SK-N-SH (cell line): ENCODE data around the gene TRAPPC12. TPM values are rescaled to one million over a fixed set of nuclear protein-coding genes. Genes with fewer than 3 reads are reported as not detected.

ENCODE experiments used
- CTCF ChIA-PET: fragments of 300-600, 350-600 bp; formaldehyde crosslinking; extraction: SDS; loops from one replicate; lab custom pipeline; 2021; lab: Yijun Ruan, JAX
- POLR2A ChIA-PET: fragments of 350-600 bp; sonication (Branson Sonifier 250); formaldehyde crosslinking; extraction: SDS; loops from one replicate; lab custom pipeline; 2020; ENCODE audit warnings: antibody characterized with exemption, inconsistent platforms; lab: Yijun Ruan, JAX
- DNase-seq: peaks from one replicate; pipeline ENCODE4 v3.0.0; 2012
- H2AFZ ChIP-seq: fragments of 200-600 bp; sonication (generic); 2 replicates; pipeline ENCODE4 v1.8.1; 2016; ENCODE audit warnings: antibody characterized with exemption, mild to moderate bottlenecking, low read depth
- H3F3A ChIP-seq: fragments of 200-600 bp; sonication (generic); replicated peaks from 2 replicates; pipeline ENCODE3; 2016; ENCODE audit warnings: antibody characterized with exemption, mild to moderate bottlenecking; ENCODE audit not compliant: insufficient read depth
- H3K27ac ChIP-seq, 2 experiments: fragments of 200-500 bp in 1 of 2; fragments of 200-600 bp in 1 of 2; sonication (Bioruptor generic) in 1 of 2; sonication (generic), shearing (Covaris generic) in 1 of 2; 2 replicates each; pipeline versions ENCODE4 v1.5.1 to v1.6.1; 2014 to 2016; ENCODE audit warnings: low read depth in 2 of 2, inconsistent platforms in 1 of 2, low read length in 1 of 2, mild to moderate bottlenecking in 1 of 2, mixed read lengths in 1 of 2
- H3K27me3 ChIP-seq: fragments of 200-600 bp; sonication (generic), shearing (Covaris generic); 2 replicates; pipeline ENCODE4 v1.6.1; 2016; ENCODE audit warnings: mixed run types; ENCODE audit not compliant: insufficient read depth
- H3K36me3 ChIP-seq, 2 experiments: fragments of 200-500 bp in 1 of 2; fragments of 200-600 bp in 1 of 2; sonication (Bioruptor generic) in 1 of 2; sonication (generic) in 1 of 2; replicated peaks in 1 of 2; 2 replicates each; pipeline versions ENCODE3 to v1.5.1; 2014 to 2016; ENCODE audit warnings: low read length in 1 of 2, mild to moderate bottlenecking in 1 of 2; ENCODE audit not compliant: insufficient read depth in 2 of 2, control insufficient read depth in 1 of 2
- H3K4me1 ChIP-seq, 2 experiments: fragments of 200-500 bp in 1 of 2; fragments of 200-600 bp in 1 of 2; sonication (Bioruptor generic) in 1 of 2; sonication (generic), shearing (Covaris generic) in 1 of 2; 2 replicates each; pipeline versions ENCODE4 v1.5.1 to v1.6.1; 2014 to 2016; ENCODE audit warnings: low read depth in 1 of 2, low read length in 1 of 2, mixed run types in 1 of 2; ENCODE audit not compliant: insufficient read depth in 2 of 2, control insufficient read depth in 1 of 2
- H3K4me2 ChIP-seq: fragments of 200-600 bp; sonication (generic), shearing (Covaris generic); 2 replicates; pipeline ENCODE4 v1.6.1; 2017; ENCODE audit warnings: mixed run types
- H3K4me3 ChIP-seq, 2 experiments: fragments of 200-500 bp in 1 of 2; fragments of 200-600 bp in 1 of 2; sonication (Bioruptor generic) in 1 of 2; sonication (generic), shearing (Covaris generic) in 1 of 2; 2 replicates each; pipeline versions ENCODE4 v1.5.1 to v1.8.1; 2014 to 2016; ENCODE audit warnings: low read depth in 2 of 2, inconsistent platforms in 1 of 2, low read length in 1 of 2, mild to moderate bottlenecking in 1 of 2, mixed read lengths in 1 of 2, moderate library complexity in 1 of 2
- H3K79me2 ChIP-seq: fragments of 200-600 bp; sonication (generic); 2 replicates; pipeline ENCODE4 v1.8.1; 2017; ENCODE audit warnings: mild to moderate bottlenecking; ENCODE audit not compliant: insufficient read depth
- H3K9ac ChIP-seq: fragments of 200-600 bp; sonication (generic); 2 replicates; pipeline ENCODE4 v1.6.1; 2017; ENCODE audit warnings: mixed run types
- H3K9me2 ChIP-seq: fragments of 200-600 bp; sonication (generic); 2 replicates; pipeline ENCODE4 v1.6.1; 2017; ENCODE audit warnings: mixed run types
- H3K9me3 ChIP-seq: fragments of 200-600 bp; sonication (generic); 2 replicates; pipeline ENCODE4 v1.6.1; 2017; ENCODE audit warnings: mixed run types, mild to moderate bottlenecking, moderate library complexity
- H4K20me1 ChIP-seq: fragments of 200-600 bp; sonication (generic); 2 replicates; pipeline ENCODE4 v1.6.1; 2017; ENCODE audit warnings: mild to moderate bottlenecking, mixed run types; ENCODE audit not compliant: insufficient read depth
- CTCF ChIP-seq: fragments of 200-600 bp; sonication (generic); IDR thresholded peaks from 2 replicates; pipeline ENCODE4 v1.6.1; 2017; ENCODE audit warnings: antibody characterized with exemption, mild to moderate bottlenecking, moderate library complexity
- JUND ChIP-seq: IDR thresholded peaks from 2 replicates; pipeline ENCODE4 v1.4.0; 2012
- MXI1 ChIP-seq: IDR thresholded peaks from 2 replicates; pipeline ENCODE4 v1.6.1; 2012; ENCODE audit warnings: mild to moderate bottlenecking, low read depth, low read length, improper control_type of control experiment
- NFIC ChIP-seq: IDR thresholded peaks from 2 replicates; pipeline ENCODE4 v1.4.0; 2012; ENCODE audit warnings: borderline replicate concordance
- NRF1 ChIP-seq: IDR thresholded peaks from 2 replicates; pipeline ENCODE4 v1.6.1; 2012; ENCODE audit warnings: low read depth, mild to moderate bottlenecking, low read length
- RAD21 ChIP-seq: IDR thresholded peaks from 2 replicates; pipeline ENCODE4 v1.6.1; 2012; ENCODE audit warnings: mild to moderate bottlenecking, low read length
- RFX5 ChIP-seq: IDR thresholded peaks from 2 replicates; pipeline ENCODE4 v1.6.1; 2012; ENCODE audit warnings: mild to moderate bottlenecking, improper control_type of control experiment, low read length
- SMC3 ChIP-seq: IDR thresholded peaks from 2 replicates; pipeline ENCODE4 v1.6.1; 2012; ENCODE audit warnings: low read depth, low read length, improper control_type of control experiment
- TCF12 ChIP-seq: IDR thresholded peaks from 2 replicates; pipeline ENCODE4 v1.4.0; 2012
- WGBS: methylation state at CpG from one replicate; pipeline ENCODE4 v1.1.6; 2017; ENCODE audit warnings: low lambda C conversion rate; 5-methylcytosine and 5-hydroxymethylcytosine counted together
- polyA plus RNA-seq, 3 experiments: library from polyadenylated mRNA; depleted of rRNA; stranded (reverse); fragments of >200 nt; gene quantifications; 2 replicates each; pipeline ENCODE4 v1.2.3, GENCODE V29; 2012
- TF ChIP-seq, protein P1 (sequence below): IDR thresholded peaks from 2 replicates; pipeline ENCODE4 v1.6.1; 2012; ENCODE audit warnings: mild to moderate bottlenecking, low read depth, low read length, moderate library complexity
- TF ChIP-seq, protein P2 (sequence below): IDR thresholded peaks from 2 replicates; pipeline ENCODE4 v1.4.0; 2012; ENCODE audit warnings: low read depth, borderline replicate concordance
- TF ChIP-seq, protein P3 (sequence below): fragments of 150-350 bp; IDR thresholded peaks from 2 replicates; pipeline ENCODE4 v1.6.1; 2016; ENCODE audit warnings: mild to moderate bottlenecking, low read depth, low read length

Gene TRAPPC12
- polyA plus RNA-seq, 1 of the 3 experiments (the other 2 are of a cell fraction) = 83.3 TPM

DNA sequence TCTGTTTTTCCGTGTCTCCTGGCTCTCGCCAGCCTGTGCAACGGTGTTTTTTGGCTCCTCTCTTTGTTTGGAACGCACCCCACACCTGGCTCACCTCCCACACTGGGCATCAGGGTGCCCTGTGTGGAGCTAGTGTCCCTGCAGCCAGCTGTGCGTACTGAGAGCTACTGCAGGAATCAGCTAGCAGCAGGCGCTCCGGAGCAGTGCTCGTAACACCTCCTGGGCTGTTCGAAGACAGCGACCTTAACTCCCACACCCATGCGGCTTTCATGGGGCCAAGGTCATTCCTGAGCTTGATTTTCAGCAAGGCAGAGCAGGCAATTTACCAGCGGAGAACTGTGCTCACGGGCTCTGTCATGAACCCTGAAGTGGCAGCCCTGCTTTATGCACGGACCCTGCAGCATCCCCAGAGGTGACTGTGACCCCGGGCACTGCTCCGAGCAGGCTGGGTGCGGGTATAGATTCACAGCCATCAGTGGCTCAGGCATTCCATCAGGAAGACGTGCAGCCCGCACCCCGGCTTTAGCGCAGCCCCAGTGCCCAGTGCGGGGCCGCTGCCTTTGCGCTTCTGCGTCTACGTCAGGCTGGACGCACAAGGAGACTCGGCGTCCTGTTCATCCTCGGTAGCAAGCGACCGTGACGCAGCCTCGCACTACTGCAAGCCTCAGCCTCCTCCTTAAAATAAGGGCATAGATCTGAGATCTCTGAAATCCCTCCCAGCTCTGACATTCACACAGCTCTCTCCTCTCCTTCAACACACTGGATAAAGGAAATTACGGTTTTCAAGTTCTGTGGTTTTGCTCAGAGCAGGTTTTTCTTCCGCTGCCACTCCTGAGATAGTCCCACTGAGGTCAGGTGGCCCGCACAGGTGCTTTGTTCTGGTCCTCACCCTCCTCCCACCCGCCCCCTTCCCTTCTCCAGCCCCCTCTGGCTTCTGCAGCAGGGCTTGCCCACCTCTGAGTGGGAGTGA is 81.6 kb downstream of the TRAPPC12 start (continued):
- TF ChIP-seq, protein P1, sequence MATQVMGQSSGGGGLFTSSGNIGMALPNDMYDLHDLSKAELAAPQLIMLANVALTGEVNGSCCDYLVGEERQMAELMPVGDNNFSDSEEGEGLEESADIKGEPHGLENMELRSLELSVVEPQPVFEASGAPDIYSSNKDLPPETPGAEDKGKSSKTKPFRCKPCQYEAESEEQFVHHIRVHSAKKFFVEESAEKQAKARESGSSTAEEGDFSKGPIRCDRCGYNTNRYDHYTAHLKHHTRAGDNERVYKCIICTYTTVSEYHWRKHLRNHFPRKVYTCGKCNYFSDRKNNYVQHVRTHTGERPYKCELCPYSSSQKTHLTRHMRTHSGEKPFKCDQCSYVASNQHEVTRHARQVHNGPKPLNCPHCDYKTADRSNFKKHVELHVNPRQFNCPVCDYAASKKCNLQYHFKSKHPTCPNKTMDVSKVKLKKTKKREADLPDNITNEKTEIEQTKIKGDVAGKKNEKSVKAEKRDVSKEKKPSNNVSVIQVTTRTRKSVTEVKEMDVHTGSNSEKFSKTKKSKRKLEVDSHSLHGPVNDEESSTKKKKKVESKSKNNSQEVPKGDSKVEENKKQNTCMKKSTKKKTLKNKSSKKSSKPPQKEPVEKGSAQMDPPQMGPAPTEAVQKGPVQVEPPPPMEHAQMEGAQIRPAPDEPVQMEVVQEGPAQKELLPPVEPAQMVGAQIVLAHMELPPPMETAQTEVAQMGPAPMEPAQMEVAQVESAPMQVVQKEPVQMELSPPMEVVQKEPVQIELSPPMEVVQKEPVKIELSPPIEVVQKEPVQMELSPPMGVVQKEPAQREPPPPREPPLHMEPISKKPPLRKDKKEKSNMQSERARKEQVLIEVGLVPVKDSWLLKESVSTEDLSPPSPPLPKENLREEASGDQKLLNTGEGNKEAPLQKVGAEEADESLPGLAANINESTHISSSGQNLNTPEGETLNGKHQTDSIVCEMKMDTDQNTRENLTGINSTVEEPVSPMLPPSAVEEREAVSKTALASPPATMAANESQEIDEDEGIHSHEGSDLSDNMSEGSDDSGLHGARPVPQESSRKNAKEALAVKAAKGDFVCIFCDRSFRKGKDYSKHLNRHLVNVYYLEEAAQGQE = no peak
- TF ChIP-seq, protein P2, sequence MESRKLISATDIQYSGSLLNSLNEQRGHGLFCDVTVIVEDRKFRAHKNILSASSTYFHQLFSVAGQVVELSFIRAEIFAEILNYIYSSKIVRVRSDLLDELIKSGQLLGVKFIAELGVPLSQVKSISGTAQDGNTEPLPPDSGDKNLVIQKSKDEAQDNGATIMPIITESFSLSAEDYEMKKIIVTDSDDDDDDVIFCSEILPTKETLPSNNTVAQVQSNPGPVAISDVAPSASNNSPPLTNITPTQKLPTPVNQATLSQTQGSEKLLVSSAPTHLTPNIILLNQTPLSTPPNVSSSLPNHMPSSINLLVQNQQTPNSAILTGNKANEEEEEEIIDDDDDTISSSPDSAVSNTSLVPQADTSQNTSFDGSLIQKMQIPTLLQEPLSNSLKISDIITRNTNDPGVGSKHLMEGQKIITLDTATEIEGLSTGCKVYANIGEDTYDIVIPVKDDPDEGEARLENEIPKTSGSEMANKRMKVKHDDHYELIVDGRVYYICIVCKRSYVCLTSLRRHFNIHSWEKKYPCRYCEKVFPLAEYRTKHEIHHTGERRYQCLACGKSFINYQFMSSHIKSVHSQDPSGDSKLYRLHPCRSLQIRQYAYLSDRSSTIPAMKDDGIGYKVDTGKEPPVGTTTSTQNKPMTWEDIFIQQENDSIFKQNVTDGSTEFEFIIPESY = no peak
- TF ChIP-seq, protein P3, sequence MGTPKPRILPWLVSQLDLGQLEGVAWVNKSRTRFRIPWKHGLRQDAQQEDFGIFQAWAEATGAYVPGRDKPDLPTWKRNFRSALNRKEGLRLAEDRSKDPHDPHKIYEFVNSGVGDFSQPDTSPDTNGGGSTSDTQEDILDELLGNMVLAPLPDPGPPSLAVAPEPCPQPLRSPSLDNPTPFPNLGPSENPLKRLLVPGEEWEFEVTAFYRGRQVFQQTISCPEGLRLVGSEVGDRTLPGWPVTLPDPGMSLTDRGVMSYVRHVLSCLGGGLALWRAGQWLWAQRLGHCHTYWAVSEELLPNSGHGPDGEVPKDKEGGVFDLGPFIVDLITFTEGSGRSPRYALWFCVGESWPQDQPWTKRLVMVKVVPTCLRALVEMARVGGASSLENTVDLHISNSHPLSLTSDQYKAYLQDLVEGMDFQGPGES = no peak
- TF ChIP-seq TCF12 (no peak), NRF1 (no peak), RFX5 (no peak)
- TF ChIP-seq, all 33 proteins: peak for 0

DNA sequence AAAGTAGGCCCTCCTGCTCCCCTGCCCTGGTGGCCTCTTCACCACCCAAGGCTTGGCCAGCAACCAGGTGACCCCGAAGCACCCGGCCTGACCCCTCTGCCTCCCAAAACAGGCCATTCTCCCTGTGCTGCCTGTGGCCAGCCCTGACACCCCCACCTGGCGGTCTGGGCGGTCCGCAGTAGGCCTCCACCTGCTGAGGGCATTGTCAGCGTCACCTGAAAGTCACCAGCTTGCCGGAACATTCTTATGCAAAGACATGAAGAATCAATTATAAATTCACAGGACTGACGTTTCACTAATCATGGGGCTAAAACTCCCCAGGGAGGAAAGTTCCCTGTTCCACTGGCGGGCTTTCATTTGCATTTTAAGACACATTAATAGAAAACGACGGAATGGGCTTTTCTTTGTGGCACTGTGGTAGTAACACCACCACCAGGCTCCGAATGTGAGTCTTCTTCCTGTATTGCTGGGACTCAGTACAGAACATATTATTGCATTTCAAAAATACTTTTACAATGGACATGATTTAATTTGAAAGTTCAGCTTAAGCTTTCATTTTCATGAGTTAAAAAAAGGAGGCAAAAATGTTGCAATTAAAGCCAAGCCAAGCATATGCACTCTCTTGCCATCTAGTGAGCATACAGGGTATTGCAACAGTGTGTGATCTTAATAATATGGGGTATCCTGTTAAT is 82.5 kb downstream of the TRAPPC12 start:
- no peak overlapping the region for H3K4me2 ChIP-seq
- H3K79me2 ChIP-seq = no peaks in the 10 kb centered on the region
- H3K9ac ChIP-seq = no peak overlapping the region
- no peak overlapping the region; a peak in 1 of 4 replicates for H3K4me3 ChIP-seq
- H3F3A ChIP-seq = peaks cover 7% of the 10 kb centered on the region
- no peaks in the 10 kb centered on the region for H4K20me1 ChIP-seq
- peak overlapping the region in 1 of 2 experiments; percentile 43; a peak in 2 of 4 replicates for H3K27ac ChIP-seq
- ChIA-PET POLR2A (no interaction called here), CTCF (interaction anchor here (0.6 to 9.4 kb wide), 37 partner anchors 9 to 1390 kb away, joined by 3 to 132 read pairs (median 4); partner anchors contain the start of genes RNASEH1 and TRAPPC12)
- peak; percentile 89 for DNase-seq
- H3K9me2 ChIP-seq = no peaks in the 10 kb centered on the region
- peaks cover 11 to 41% of the 10 kb centered on the region in 2 experiments for H3K36me3 ChIP-seq
- H3K4me1 ChIP-seq = peaks cover 16 to 22% of the 10 kb centered on the region in 2 experiments; a peak in 3 of 4 replicates
- H3K9me3 ChIP-seq = no peaks in the 10 kb centered on the region
- no peaks in the 10 kb centered on the region for H3K27me3 ChIP-seq
- H2AFZ ChIP-seq = no peak overlapping the region
- WGBS = 78% methylated on average over 12 of the region's 12 CpGs
- TF ChIP-seq RFX5 (no peak), CTCF (peak; percentile 98), NFIC (no peak), SMC3 (peak; percentile 71), MXI1 (0 out of 2 replicates have a peak, but pooled peaks have one; percentile 44), JUND (no peak), RAD21 (peak; percentile 89)
